PC-3 (cell line): Measurements from ENCODE around the gene MAML3. TPM values are rescaled to one million over a fixed set of nuclear protein-coding genes. Genes with fewer than 3 reads are reported as not detected.

Experiments
- ATAC-seq: fragments of 200-7000 bp; cut with Tn5 transposase; 2 replicates; pipeline ENCODE4 v1.9.1; 2020; ENCODE audit warnings: mild to moderate bottlenecking, moderate library complexity
- BruUV-seq: library from RNA; stranded (reverse); fragments of 400-500 nt; replicated peaks from 2 replicates; lab custom pipeline; 2021; lab: Mats Ljungman, UMichigan
- CTCF ChIA-PET: fragments of 300-600 bp; sonication (Branson Sonifier 250); formaldehyde crosslinking; loops from one replicate; lab custom pipeline; 2022; ENCODE audit warnings: antibody characterized with exemption; lab: Charles Lee
- POLR2A ChIA-PET: fragments of 300-600 bp; sonication (Branson Sonifier 250); formaldehyde crosslinking; loops from one replicate; lab custom pipeline; 2022; ENCODE audit warnings: antibody characterized with exemption; ENCODE audit not compliant: unreplicated experiment; lab: Charles Lee
- DNase-seq: peaks from one replicate; pipeline ENCODE4 v3.0.0-alpha.2; 2015
- H2AFZ ChIP-seq: fragments of 300-600 bp; sonication (generic); 2 replicates; pipeline ENCODE4 v1.6.0; 2016; ENCODE audit warnings: antibody characterized with exemption, low read length
- H3F3A ChIP-seq: fragments of 300-600 bp; sonication (generic); one replicate; pipeline ENCODE4 v1.6.0; 2017; ENCODE audit warnings: antibody characterized with exemption, low read length, control low read depth, mild to moderate bottlenecking; ENCODE audit not compliant: unreplicated experiment
- H3K27ac ChIP-seq: fragments of 300-600 bp; sonication (generic); 2 replicates; pipeline ENCODE4 v1.5.1; 2016; ENCODE audit warnings: mild to moderate bottlenecking, low read length
- H3K27me3 ChIP-seq: fragments of 300-600 bp; sonication (generic); 2 replicates; pipeline ENCODE4 v1.6.1; 2016; ENCODE audit warnings: low read length, mixed read lengths
- H3K36me3 ChIP-seq: fragments of 300-600 bp; sonication (generic); 2 replicates; pipeline ENCODE4 v1.6.1; 2016; ENCODE audit warnings: low read depth, mixed run types, low read length, mixed read lengths
- H3K4me1 ChIP-seq: fragments of 300-600 bp; sonication (generic); 2 replicates; pipeline ENCODE4 v1.5.1; 2016; ENCODE audit warnings: low read length; ENCODE audit not compliant: insufficient read depth
- H3K4me2 ChIP-seq: fragments of 300-600 bp; sonication (generic); 2 replicates; pipeline ENCODE4 v1.6.0; 2016; ENCODE audit warnings: low read length
- H3K4me3 ChIP-seq: fragments of 300-600 bp; sonication (generic); 2 replicates; pipeline ENCODE4 v1.5.1; 2016; ENCODE audit warnings: mild to moderate bottlenecking, low read length, mixed read lengths
- H3K79me2 ChIP-seq: fragments of 300-600 bp; sonication (generic); 2 replicates; pipeline ENCODE4 v1.6.1; 2017; ENCODE audit warnings: low read length, mixed read lengths
- H3K9ac ChIP-seq: fragments of 300-600 bp; sonication (generic); 2 replicates; pipeline ENCODE4 v1.6.0; 2016; ENCODE audit warnings: mild to moderate bottlenecking, low read length
- H3K9me2 ChIP-seq: fragments of 300-600 bp; sonication (generic); replicated peaks from 2 replicates; pipeline ENCODE4 v1.6.1; 2016; ENCODE audit warnings: mixed run types, low read length, mixed read lengths
- H3K9me3 ChIP-seq: fragments of 300-600 bp; sonication (generic); 2 replicates; pipeline ENCODE4 v1.6.1; 2016; ENCODE audit warnings: low read length, mixed read lengths
- H4K20me1 ChIP-seq: fragments of 300-600 bp; sonication (generic); 2 replicates; pipeline ENCODE4 v1.6.1; 2016; ENCODE audit warnings: low read length, mixed read lengths
- EZH2 ChIP-seq: fragments of 300-600 bp; sonication (generic); IDR thresholded peaks from one replicate; pipeline ENCODE4 v1.6.1; 2017; ENCODE audit warnings: antibody characterized with exemption, mild to moderate bottlenecking, low read length; ENCODE audit not compliant: unreplicated experiment
- EZH2phosphoT487 ChIP-seq: fragments of 300-600 bp; sonication (generic); IDR thresholded peaks from 2 replicates; pipeline ENCODE4 v1.6.1; 2018; ENCODE audit warnings: mild to moderate bottlenecking, antibody characterized with exemption, low read length, borderline replicate concordance
- intact Hi-C: fragments of 100-400 bp; cut with micrococcal nuclease; formaldehyde crosslinking; loops from 2 replicates; pipeline ENCODE4 v1.9.0; 2023
- total RNA-seq: library from RNA; depleted of rRNA; stranded (reverse); fragments of >200 nt; gene quantifications from 2 replicates; pipeline ENCODE4 v1.2.3, GENCODE V29; 2014
- TF ChIP-seq, protein P1 (sequence below): fragments of 300-600 bp; sonication (generic); conservative IDR thresholded peaks from 2 replicates; pipeline ENCODE4 v1.5.1; 2017; ENCODE audit warnings: antibody characterized with exemption, low read depth, mild to moderate bottlenecking, low read length

MAML3 gene
- total RNA-seq, 1 experiment from 2014 or later: 4.3 TPM

- Histone ChIP-seq H3K4me2 (no peak overlapping the region), H3F3A (no peaks in the 10 kb centered on the region), H3K36me3 (no peaks in the 10 kb centered on the region), H3K9me3 (no peaks in the 10 kb centered on the region), H3K79me2 (no peaks in the 10 kb centered on the region), H3K27me3 (no peaks in the 10 kb centered on the region), H3K9ac (no peak overlapping the region), H4K20me1 (no peaks in the 10 kb centered on the region), H3K4me3 (no peak overlapping the region), H3K27ac (no peak overlapping the region), H3K9me2 (no peaks in the 10 kb centered on the region), H3K4me1 (no peaks in the 10 kb centered on the region), H2AFZ (no peak overlapping the region)
- intact Hi-C loops: no loop called here
- ChIA-PET CTCF (no interaction called here), POLR2A (no interaction called here)
- TF ChIP-seq, protein P1, sequence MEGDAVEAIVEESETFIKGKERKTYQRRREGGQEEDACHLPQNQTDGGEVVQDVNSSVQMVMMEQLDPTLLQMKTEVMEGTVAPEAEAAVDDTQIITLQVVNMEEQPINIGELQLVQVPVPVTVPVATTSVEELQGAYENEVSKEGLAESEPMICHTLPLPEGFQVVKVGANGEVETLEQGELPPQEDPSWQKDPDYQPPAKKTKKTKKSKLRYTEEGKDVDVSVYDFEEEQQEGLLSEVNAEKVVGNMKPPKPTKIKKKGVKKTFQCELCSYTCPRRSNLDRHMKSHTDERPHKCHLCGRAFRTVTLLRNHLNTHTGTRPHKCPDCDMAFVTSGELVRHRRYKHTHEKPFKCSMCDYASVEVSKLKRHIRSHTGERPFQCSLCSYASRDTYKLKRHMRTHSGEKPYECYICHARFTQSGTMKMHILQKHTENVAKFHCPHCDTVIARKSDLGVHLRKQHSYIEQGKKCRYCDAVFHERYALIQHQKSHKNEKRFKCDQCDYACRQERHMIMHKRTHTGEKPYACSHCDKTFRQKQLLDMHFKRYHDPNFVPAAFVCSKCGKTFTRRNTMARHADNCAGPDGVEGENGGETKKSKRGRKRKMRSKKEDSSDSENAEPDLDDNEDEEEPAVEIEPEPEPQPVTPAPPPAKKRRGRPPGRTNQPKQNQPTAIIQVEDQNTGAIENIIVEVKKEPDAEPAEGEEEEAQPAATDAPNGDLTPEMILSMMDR: no peak
- DNase-seq: no peak
- BruUV-seq: no TSS peak
- ATAC-seq: no peak
These were observed 195.3 kb downstream of the MAML3 start for GRCh38 chr4:139958739-139959098.

DNA sequence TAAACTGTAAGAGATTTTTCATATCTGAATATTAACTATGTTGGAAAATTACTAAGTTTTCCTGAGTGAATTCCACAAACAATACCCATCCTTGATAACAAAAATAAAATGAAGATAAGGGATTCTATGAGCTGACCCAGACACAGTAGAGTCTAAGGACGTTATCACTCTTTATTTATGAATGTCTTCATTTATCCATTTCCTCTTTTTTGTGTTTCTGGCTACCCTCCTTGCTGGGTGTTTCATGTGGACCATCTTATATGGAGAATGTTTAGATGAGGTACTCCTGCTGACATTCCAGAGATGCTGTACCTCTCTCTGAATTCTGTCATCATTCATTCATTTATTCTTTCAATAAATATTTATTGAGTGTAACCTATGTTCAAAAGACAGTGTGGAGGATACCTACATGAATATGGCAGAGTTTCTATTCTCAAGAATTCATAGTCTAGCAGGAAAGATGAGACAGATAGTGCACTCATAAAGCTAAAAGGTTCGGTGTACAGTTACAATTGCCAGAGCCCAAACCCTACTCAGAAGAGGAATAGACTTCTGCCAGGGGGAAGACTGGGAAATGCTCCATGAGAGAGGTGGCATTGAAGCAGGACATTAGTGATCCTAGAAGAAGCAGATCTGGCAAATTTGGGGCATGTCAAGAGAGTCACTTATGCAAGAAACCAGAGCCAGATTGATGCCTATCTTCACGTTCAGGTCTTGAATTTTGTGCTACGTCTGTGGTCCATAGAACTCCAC is 195.8 kb downstream of the MAML3 start:
- Histone ChIP-seq H3K4me1 (no peaks in the 10 kb centered on the region), H3K4me3 (no peak overlapping the region), H3F3A (no peaks in the 10 kb centered on the region), H3K9me3 (no peaks in the 10 kb centered on the region), H2AFZ (no peak overlapping the region), H3K27ac (no peak overlapping the region), H3K9ac (no peak overlapping the region), H3K36me3 (no peaks in the 10 kb centered on the region), H3K9me2 (no peaks in the 10 kb centered on the region), H3K27me3 (no peaks in the 10 kb centered on the region), H4K20me1 (no peaks in the 10 kb centered on the region), H3K79me2 (no peaks in the 10 kb centered on the region), H3K4me2 (no peak overlapping the region)
- intact Hi-C loops: no loop called here
- TF ChIP-seq, protein P1: no peak
- TF ChIP-seq EZH2 (no peak), EZH2phosphoT487 (no peak)
- no TSS peak for BruUV-seq
- DNase-seq (no peak), ATAC-seq (no peak)
- ChIA-PET POLR2A (no interaction called here), CTCF (no interaction called here)

DNA sequence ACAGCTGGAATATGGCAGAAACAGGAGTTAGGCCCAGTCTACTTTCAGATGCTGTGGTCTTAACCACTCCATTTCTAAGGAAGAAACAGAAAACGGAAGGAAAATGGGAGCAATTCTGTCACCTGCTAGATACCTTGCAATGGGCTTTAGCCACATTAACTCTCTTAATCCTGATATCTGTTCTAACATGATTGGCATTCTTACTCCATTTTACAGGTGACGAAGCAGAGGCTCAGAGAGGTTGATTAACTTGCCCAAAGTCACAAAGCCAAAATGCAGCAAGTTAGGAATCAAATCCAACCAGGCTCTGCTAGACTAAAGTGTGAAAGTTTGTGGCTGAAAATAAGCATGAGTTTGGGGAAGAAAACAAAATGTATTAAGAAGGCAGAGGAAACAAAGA is 196.9 kb downstream of the MAML3 start:
- H3K9me2 ChIP-seq: no peaks in the 10 kb centered on the region
- no peaks in the 10 kb centered on the region for H3K27me3 ChIP-seq
- H3K79me2 ChIP-seq: no peaks in the 10 kb centered on the region
- intact Hi-C loops: no loop called here
- no peaks in the 10 kb centered on the region for H3F3A ChIP-seq
- no peak for TF ChIP-seq EZH2
- TF ChIP-seq EZH2phosphoT487: no peak
- TF ChIP-seq, protein P1: no peak
- no TSS peak for BruUV-seq
- no peak for ATAC-seq
- no peaks in the 10 kb centered on the region for H3K9me3 ChIP-seq
- no peak overlapping the region for H3K4me3 ChIP-seq
- CTCF ChIA-PET: no interaction called here
- no peaks in the 10 kb centered on the region for H3K36me3 ChIP-seq
- H3K4me2 ChIP-seq: no peak overlapping the region
- no peaks in the 10 kb centered on the region for H4K20me1 ChIP-seq
- no peak for DNase-seq
- H3K27ac ChIP-seq: no peak overlapping the region
- POLR2A ChIA-PET: no interaction called here
- H3K4me1 ChIP-seq: no peaks in the 10 kb centered on the region
- no peak overlapping the region for H2AFZ ChIP-seq
- H3K9ac ChIP-seq: no peak overlapping the region
